C4-2B (cell line): ENCODE data around the gene ZGPAT.

Experiments used
- CTCF ChIP-seq: fragments of 450-650 bp; conservative IDR thresholded peaks from 2 replicates; pipeline ENCODE4 v1.5.1; 2017; ENCODE audit warnings: mild to moderate bottlenecking
- ZFX ChIP-seq: fragments of 450-650 bp; IDR thresholded peaks from 2 replicates; pipeline ENCODE4 v1.6.1; 2017

GRCh38 chr20:63675681-63676368, 32.0 kb upstream of the ZGPAT start:
- no peak for TF ChIP-seq CTCF
- TF ChIP-seq ZFX = no peak
